ENCODE data around the gene MCUR1. TPM values are rescaled to one million over a fixed set of nuclear protein-coding genes. Genes with fewer than 3 reads are reported as not detected.
"Not testable (repeated sequence)": the region's sequence is repeated elsewhere in the genome, so short reads cannot be mapped to it uniquely, and the experiment has no call there.

MCUR1 gene
- total and polyA plus RNA-seq, 2 donors (not counting 1 experiment from before 2014, with no cell fraction given) = 4.6 to 10.6 TPM

DNA sequence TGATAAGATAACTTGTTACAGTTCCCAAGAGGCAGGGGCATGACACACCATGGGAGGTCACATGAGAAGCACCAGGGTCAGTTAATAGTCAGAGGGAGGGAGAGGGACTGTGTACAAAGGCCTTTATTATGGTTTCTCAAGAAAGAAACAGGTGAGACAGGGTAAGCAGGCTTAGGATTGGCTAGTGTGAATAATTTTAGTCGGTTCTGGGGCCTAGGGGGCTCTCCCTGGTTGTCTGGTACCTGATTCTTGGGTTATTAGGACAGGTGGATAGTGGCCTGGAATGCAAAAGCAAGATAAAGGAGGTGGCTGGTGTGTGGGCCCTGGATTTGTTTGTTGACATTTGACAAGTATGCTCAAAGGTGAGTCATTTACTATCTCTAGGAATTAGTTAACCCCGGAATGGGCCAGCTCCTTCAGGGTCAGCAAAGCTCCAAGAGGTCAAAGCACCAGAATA lies 49.4 kb upstream of the MCUR1 start:
- peaks cover 38% of the 10 kb centered on the region for H3K27me3 Mint-ChIP-seq
- TF ChIP-seq EZH2 (IDR thresholded peaks at IDR 0.05; ENCODE audit: borderline replicate concordance, insufficient read depth, low read depth, low read length, poor library complexity, severe bottlenecking) = no peak
- TF ChIP-seq, protein P1, sequence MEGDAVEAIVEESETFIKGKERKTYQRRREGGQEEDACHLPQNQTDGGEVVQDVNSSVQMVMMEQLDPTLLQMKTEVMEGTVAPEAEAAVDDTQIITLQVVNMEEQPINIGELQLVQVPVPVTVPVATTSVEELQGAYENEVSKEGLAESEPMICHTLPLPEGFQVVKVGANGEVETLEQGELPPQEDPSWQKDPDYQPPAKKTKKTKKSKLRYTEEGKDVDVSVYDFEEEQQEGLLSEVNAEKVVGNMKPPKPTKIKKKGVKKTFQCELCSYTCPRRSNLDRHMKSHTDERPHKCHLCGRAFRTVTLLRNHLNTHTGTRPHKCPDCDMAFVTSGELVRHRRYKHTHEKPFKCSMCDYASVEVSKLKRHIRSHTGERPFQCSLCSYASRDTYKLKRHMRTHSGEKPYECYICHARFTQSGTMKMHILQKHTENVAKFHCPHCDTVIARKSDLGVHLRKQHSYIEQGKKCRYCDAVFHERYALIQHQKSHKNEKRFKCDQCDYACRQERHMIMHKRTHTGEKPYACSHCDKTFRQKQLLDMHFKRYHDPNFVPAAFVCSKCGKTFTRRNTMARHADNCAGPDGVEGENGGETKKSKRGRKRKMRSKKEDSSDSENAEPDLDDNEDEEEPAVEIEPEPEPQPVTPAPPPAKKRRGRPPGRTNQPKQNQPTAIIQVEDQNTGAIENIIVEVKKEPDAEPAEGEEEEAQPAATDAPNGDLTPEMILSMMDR (IDR thresholded peaks at IDR 0.05) = no peak
- H3K79me2 ChIP-seq (ENCODE audit: control insufficient read depth, insufficient read depth, low read length) = no peaks in the 10 kb centered on the region
- no peak overlapping the region for H3K4me3 Mint-ChIP-seq
- no peak overlapping the region for H3K4me2 ChIP-seq (replicated peaks; ENCODE audit: low read depth, low read length, poor library complexity, severe bottlenecking)
- H3K9me3 ChIP-seq (ENCODE audit: control extremely low read depth in 1 of 3, control insufficient read depth in 2 of 3, insufficient read depth in 1 of 3, low read length in 2 of 3) = peaks cover 0 to 7% (median 0%) of the 10 kb centered on the region in 3 donors
- no peak overlapping the region for H2AFZ ChIP-seq (ENCODE audit: insufficient read depth, low read depth, low read length, poor library complexity, severe bottlenecking)
- CTCF ChIA-PET = interaction anchor here (0.7 kb wide), 1 partner anchor 182 kb away, joined by 3 read pairs; no protein-coding TSS in a partner anchor
- H3K27ac Mint-ChIP-seq = no peak overlapping the region
- H3K27ac ChIP-seq (ENCODE audit: low read length in 2 of 2) = no peak overlapping the region
- no peaks in the 10 kb centered on the region for H4K20me1 ChIP-seq (ENCODE audit: control insufficient read depth, insufficient read depth, low read length, poor library complexity, severe bottlenecking)
- no peak overlapping the region for H3K9ac ChIP-seq (ENCODE audit: low read length)
- no peaks in the 10 kb centered on the region for H3K36me3 ChIP-seq (replicated peaks in 1 of 2; ENCODE audit: control extremely low read depth in 1 of 2, control insufficient read depth in 1 of 2, extremely low read depth in 1 of 2, insufficient read depth in 2 of 2, low read length in 1 of 2)
- intact Hi-C loops (cut with micrococcal nuclease) = no loop called here
- no peaks in the 10 kb centered on the region for H3K9me3 Mint-ChIP-seq (ENCODE audit: insufficient read depth)
- peaks cover 8% of the 10 kb centered on the region for H3K4me1 Mint-ChIP-seq
- H3K4me1 ChIP-seq (ENCODE audit: control insufficient read depth in 2 of 2, insufficient read depth in 2 of 2, low read length in 2 of 2) = peaks cover 4 to 7% of the 10 kb centered on the region in 2 donors
- ATAC-seq (ENCODE audit: low read depth) = no peak
- 80% methylated on average over 1 of the region's 2 CpGs for WGBS (ENCODE audit: insufficient coverage)
- no peak for DNase-seq
- H3K4me3 ChIP-seq (ENCODE audit: control extremely low read depth in 1 of 5, extremely low read depth in 1 of 5, insufficient read depth in 1 of 5, low read depth in 2 of 5, low read length in 4 of 5) = no peak overlapping the region
- POLR2A ChIA-PET = no interaction called here
- H3K27me3 ChIP-seq (replicated peaks in 1 of 4; ENCODE audit: control extremely low read depth in 1 of 4, control insufficient read depth in 3 of 4, insufficient read depth in 4 of 4, low read length in 3 of 4) = peaks cover 0 to 21% (median 18%) of the 10 kb centered on the region in 4 experiments

DNA sequence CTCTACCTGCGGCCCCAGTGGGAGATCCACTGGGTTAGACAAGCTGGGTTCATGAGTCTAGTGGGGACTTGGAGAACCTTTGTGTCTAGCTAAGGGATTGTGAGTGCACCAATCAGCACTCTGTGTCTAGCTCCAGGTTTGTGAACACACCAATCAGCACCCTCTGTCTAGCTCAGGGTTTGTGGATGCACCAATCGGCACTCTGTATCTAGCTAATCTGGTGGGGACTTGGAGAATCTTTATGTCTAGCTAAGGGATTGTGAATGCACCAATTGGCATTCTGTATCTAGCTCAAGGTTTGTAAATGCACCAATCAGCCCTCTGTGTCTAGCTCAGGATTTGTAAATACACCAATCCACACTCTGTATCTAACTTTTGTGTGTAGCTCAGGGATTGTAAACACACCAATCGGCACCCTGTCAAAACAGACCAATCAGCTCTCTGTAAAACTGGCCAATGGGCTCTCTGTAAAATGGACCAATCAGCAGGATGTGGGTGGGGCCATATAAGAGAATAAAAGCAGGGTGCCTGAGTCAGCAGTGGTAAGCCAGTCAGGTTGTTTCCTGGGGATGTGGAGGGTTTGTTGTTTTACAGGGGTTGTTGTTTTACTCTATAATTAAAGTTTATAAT lies 46.3 kb upstream of the MCUR1 start:
- H3K27ac ChIP-seq (ENCODE audit: low read length in 2 of 2); H3K9ac ChIP-seq (ENCODE audit: low read length); H4K20me1 ChIP-seq (ENCODE audit: control insufficient read depth, insufficient read depth, low read length, poor library complexity, severe bottlenecking); intact Hi-C loops (cut with micrococcal nuclease); H3K9me3 ChIP-seq (ENCODE audit: control extremely low read depth in 1 of 3, control insufficient read depth in 2 of 3, insufficient read depth in 1 of 3, low read length in 2 of 3); H3K27ac Mint-ChIP-seq; H3K4me1 ChIP-seq (ENCODE audit: control insufficient read depth in 2 of 2, insufficient read depth in 2 of 2, low read length in 2 of 2); H3K79me2 ChIP-seq (ENCODE audit: control insufficient read depth, insufficient read depth, low read length); H3K9me3 Mint-ChIP-seq (ENCODE audit: insufficient read depth); H3K4me3 ChIP-seq (ENCODE audit: control extremely low read depth in 1 of 5, extremely low read depth in 1 of 5, insufficient read depth in 1 of 5, low read depth in 2 of 5, low read length in 4 of 5); H3K36me3 ChIP-seq (replicated peaks in 1 of 2; ENCODE audit: control extremely low read depth in 1 of 2, control insufficient read depth in 1 of 2, extremely low read depth in 1 of 2, insufficient read depth in 2 of 2, low read length in 1 of 2); POLR2A ChIA-PET; DNase-seq; ATAC-seq (ENCODE audit: low read depth): not testable (repeated sequence)
- Mint-ChIP-seq H3K4me3 (peak overlapping the region; percentile 61), H3K4me1 (peaks cover 10% of the 10 kb centered on the region), H3K27me3 (peaks cover 38% of the 10 kb centered on the region)
- 100% methylated on average over 2 of the region's 3 CpGs for WGBS (ENCODE audit: insufficient coverage)
- CTCF ChIA-PET = interaction anchor here (1.0 kb wide), 1 partner anchor 10 kb away, joined by 3 read pairs; no protein-coding TSS in a partner anchor
- Histone ChIP-seq H3K27me3 (replicated peaks in 1 of 4; ENCODE audit: control extremely low read depth in 1 of 4, control insufficient read depth in 3 of 4, insufficient read depth in 4 of 4, low read length in 3 of 4) (peaks cover 0 to 24% (median 18%) of the 10 kb centered on the region in 4 experiments), H3K4me2 (replicated peaks; ENCODE audit: low read depth, low read length, poor library complexity, severe bottlenecking) (peak overlapping the region; percentile 66), H2AFZ (ENCODE audit: insufficient read depth, low read depth, low read length, poor library complexity, severe bottlenecking) (peak overlapping the region; percentile 43)
